Pulmonary artery endothelial cell (primary cell): ENCODE results near the gene BARHL2. TPM values are rescaled to one million over a fixed set of nuclear protein-coding genes. Genes with fewer than 3 reads are reported as not detected.
A peak's percentile ranks its signal among the peaks of the same experiment; 100 is the strongest.

ENCODE experiments used
- DNase-seq: peaks from one replicate; pipeline ENCODE4 v3.0.0-alpha.2; 2011; ENCODE audit warnings: low read depth, low spot score
- total RNA-seq: library from RNA; depleted of rRNA; stranded (reverse); fragments of >200 nt; gene quantifications from 2 replicates; pipeline ENCODE4 v1.2.3, GENCODE V29; 2014

BARHL2 gene
- total RNA-seq, 1 donor from 2014 or later = not detected

GRCh38 chr1:90724926-90725656, 8.0 kb upstream of the BARHL2 start:
- DNase-seq = no peak

- no peak for DNase-seq
These were observed 7.3 kb upstream of the BARHL2 start for GRCh38 chr1:90724361-90724760.

- DNase-seq = no peak
These were observed 6.5 kb upstream of the BARHL2 start for GRCh38 chr1:90723590-90724108.

GRCh38 chr1:90722874-90723589, 5.9 kb upstream of the BARHL2 start:
- DNase-seq = no peak

GRCh38 chr1:90721210-90722194, 4.4 kb upstream of the BARHL2 start:
- DNase-seq = peak; percentile 17

- no peak for DNase-seq
These were observed 3.1 kb upstream of the BARHL2 start for GRCh38 chr1:90720145-90720636.

GRCh38 chr1:90719330-90720144, 2.4 kb upstream of the BARHL2 start:
- no peak for DNase-seq

- no peak for DNase-seq
These were observed 1.6 kb upstream of the BARHL2 start for GRCh38 chr1:90718411-90719329.

- no peak for DNase-seq
These were observed 736 bp upstream of the BARHL2 start for GRCh38 chr1:90717665-90718410.

GRCh38 chr1:90717356-90717664, 208 bp upstream of the BARHL2 start:
- no peak for DNase-seq

- no peak for DNase-seq
These were observed 905 bp downstream of the BARHL2 start for GRCh38 chr1:90716243-90716551.

GRCh38 chr1:90715309-90715708, 1.8 kb downstream of the BARHL2 start:
- no peak for DNase-seq

- DNase-seq = no peak
These were observed 2.6 kb downstream of the BARHL2 start for GRCh38 chr1:90714521-90714951.

- no peak for DNase-seq
These were observed 3.2 kb downstream of the BARHL2 start for GRCh38 chr1:90713741-90714509.

- DNase-seq = no peak
These were observed 4.0 kb downstream of the BARHL2 start for GRCh38 chr1:90712915-90713730.

- no peak for DNase-seq
These were observed 4.8 kb downstream of the BARHL2 start for GRCh38 chr1:90712153-90712856.

GRCh38 chr1:90711696-90712095, 5.4 kb downstream of the BARHL2 start:
- DNase-seq = no peak
